Activated CD4-positive, alpha-beta T cell treated with anti-CD3 and anti-CD28 coated beads for 1 hour (primary cell): ENCODE data around the gene TSEN54.

Experiments used
- DNase-seq: peaks from one replicate; pipeline ENCODE4 v3.0.0-alpha.2; 2020

The TSEN54 gene

GRCh38 chr17:75549246-75550138 is 33.2 kb downstream of the TSEN54 start:
- no peak for DNase-seq

- DNase-seq: no peak
These were observed 33.8 kb downstream of the TSEN54 start for GRCh38 chr17:75550139-75550465.

- DNase-seq: no peak
These were observed 34.9 kb downstream of the TSEN54 start for GRCh38 chr17:75551266-75551665.

GRCh38 chr17:75552425-75553294 is 36.3 kb downstream of the TSEN54 start:
- no peak for DNase-seq

- DNase-seq: no peak
These were observed 37.2 kb downstream of the TSEN54 start for GRCh38 chr17:75553295-75554110.

GRCh38 chr17:75555679-75556153 is 39.4 kb downstream of the TSEN54 start:
- no peak for DNase-seq

GRCh38 chr17:75557075-75557851 is 40.9 kb downstream of the TSEN54 start:
- no peak for DNase-seq

GRCh38 chr17:75557852-75558665 is 41.7 kb downstream of the TSEN54 start:
- DNase-seq: no peak

- DNase-seq: no peak
These were observed 42.6 kb downstream of the TSEN54 start for GRCh38 chr17:75558666-75559530.

GRCh38 chr17:75559958-75560533 is 43.7 kb downstream of the TSEN54 start:
- DNase-seq: no peak

- no peak for DNase-seq
These were observed 45.7 kb downstream of the TSEN54 start for GRCh38 chr17:75561927-75562603.

GRCh38 chr17:75563063-75563758 is 46.9 kb downstream of the TSEN54 start:
- no peak for DNase-seq

- DNase-seq: no peak
These were observed 47.9 kb downstream of the TSEN54 start for GRCh38 chr17:75564195-75564594.

- no peak for DNase-seq
These were observed 48.7 kb downstream of the TSEN54 start for GRCh38 chr17:75565066-75565465.

GRCh38 chr17:75565618-75566017 is 49.3 kb downstream of the TSEN54 start:
- DNase-seq: no peak

GRCh38 chr17:75566416-75566815 is 50.1 kb downstream of the TSEN54 start:
- no peak for DNase-seq

GRCh38 chr17:75566834-75567233 is 50.5 kb downstream of the TSEN54 start:
- DNase-seq: no peak

- no peak for DNase-seq
These were observed 52.3 kb downstream of the TSEN54 start for GRCh38 chr17:75568412-75569255.
